Testis (tissue), 3 donors: ENCODE measurements around the gene CYP27C1. TPM values are rescaled to one million over a fixed set of nuclear protein-coding genes. Genes with fewer than 3 reads are reported as not detected.
"Not testable (repeated sequence)": the region's sequence is repeated elsewhere in the genome, so short reads cannot be mapped to it uniquely, and the experiment has no call there.

Experiments used
- DNase-seq: peaks from one replicate; pipeline ENCODE4 v3.0.0-alpha.2; 2019
- H3K27ac ChIP-seq, 2 donors: fragments of 200-600 bp; sonication (generic); one replicate each; pipeline ENCODE4 v1.5.1; 2019
- H3K27me3 ChIP-seq: fragments of 200-600 bp; sonication (generic); one replicate; pipeline ENCODE4 v1.5.1; 2019
- H3K36me3 ChIP-seq: fragments of 200-600 bp; sonication (generic); one replicate; pipeline ENCODE4 v1.5.1; 2017; ENCODE audit warnings: low read depth; ENCODE audit errors: missing control alignments
- H3K4me1 ChIP-seq: fragments of 200-600 bp; sonication (generic); one replicate; pipeline ENCODE4 v1.5.1; 2019
- H3K4me3 ChIP-seq, 2 donors: fragments of 200-600 bp; sonication (generic); one replicate each; pipeline ENCODE4 v1.5.1; 2017 to 2019
- H3K9me3 ChIP-seq: fragments of 200-600 bp; sonication (generic); one replicate; pipeline ENCODE4 v1.5.1; 2017
- CTCF ChIP-seq, 3 experiments: fragments of 450-650 bp in 2 of 3; fragments of 200-600 bp in 1 of 3; sonication (generic) in 1 of 3; IDR thresholded peaks; one replicate each; pipeline ENCODE4 v1.5.1; 2016 to 2019; ENCODE audit warnings: antibody characterized with exemption in 3 of 3, mild to moderate bottlenecking in 2 of 3, moderate library complexity in 1 of 3
- POLR2A ChIP-seq: fragments of 450-650 bp; IDR thresholded peaks from one replicate; pipeline ENCODE4 v1.6.1; 2017; ENCODE audit warnings: antibody characterized with exemption, mild to moderate bottlenecking, moderate library complexity
- WGBS, 2 donors: methylation state at CpG; one replicate each; pipeline ENCODE4 v1.1.5; 2018; 5-methylcytosine and 5-hydroxymethylcytosine counted together
- intact Hi-C: fragments of 100-400 bp; cut with DNase I; formaldehyde crosslinking; loops from one replicate; pipeline ENCODE4 v1.15.1; 2023; ENCODE audit warnings: low total_unique reads
- polyA plus RNA-seq: library from polyadenylated mRNA; stranded (reverse); fragments of 350-450 nt; fragmentation: Illumina TruSeq; extraction: RNeasy Lipid Tissue Mini Kit (QIAGEN cat#74804); gene quantifications from one replicate; pipeline ENCODE4 v1.2.3, GENCODE V29; 2014; ENCODE audit warnings: low read depth, low replicate concordance; ENCODE audit not compliant: insufficient read depth
- total RNA-seq, 2 donors: library from RNA; depleted of rRNA; stranded (reverse); fragments of >200 nt; gene quantifications; one replicate each; pipeline ENCODE4 v1.2.3, GENCODE V29; 2016

CYP27C1 gene
- total and polyA plus RNA-seq, 3 donors from 2014 or later = 0.47 to 0.55 (median 0.50) TPM

DNA sequence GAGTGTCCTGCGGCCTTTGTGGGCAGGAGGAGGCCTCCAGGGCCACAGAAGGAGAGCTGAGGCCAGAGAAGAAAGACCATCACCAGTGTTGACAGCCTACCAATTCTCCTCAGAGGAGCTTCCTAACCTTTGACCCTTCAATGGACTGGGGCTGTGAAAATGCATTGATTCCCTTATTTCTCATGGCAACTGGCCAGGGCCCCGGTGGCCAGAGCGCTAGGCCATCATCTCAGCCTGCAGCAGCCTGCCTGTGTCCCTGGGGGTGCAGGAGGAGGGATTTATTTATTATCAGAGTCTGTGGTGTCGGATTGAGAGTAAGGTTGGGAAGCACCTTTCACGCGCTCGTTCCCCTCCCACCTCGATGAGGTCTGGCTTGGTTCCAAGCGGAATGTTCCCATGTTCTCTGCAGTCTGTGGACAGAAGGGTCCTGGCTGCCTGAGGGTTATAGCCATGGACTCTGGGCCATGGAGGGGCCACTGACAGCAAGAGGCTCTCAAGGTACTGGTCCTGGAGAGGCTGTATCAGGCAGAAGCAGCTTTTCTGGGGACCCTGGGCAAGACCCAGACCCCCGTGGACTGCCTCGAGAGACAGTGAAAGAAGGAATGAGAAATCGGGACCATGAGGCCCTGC lies 53.8 kb downstream of the CYP27C1 start:
- DNase-seq = no peak
- no peak overlapping the region for H3K4me3 ChIP-seq
- no peaks in the 10 kb centered on the region for H3K4me1 ChIP-seq
- H3K36me3 ChIP-seq = no peaks in the 10 kb centered on the region
- no peak overlapping the region for H3K27ac ChIP-seq
- H3K9me3 ChIP-seq = no peaks in the 10 kb centered on the region
- intact Hi-C loops = no loop called here
- TF ChIP-seq CTCF (IDR thresholded peaks at IDR 0.05) (no peak), POLR2A (no peak)
- WGBS, 2 donors = 71 to 72% methylated on average over 7 to 12 of the region's 12 CpGs
- no peaks in the 10 kb centered on the region for H3K27me3 ChIP-seq

DNA sequence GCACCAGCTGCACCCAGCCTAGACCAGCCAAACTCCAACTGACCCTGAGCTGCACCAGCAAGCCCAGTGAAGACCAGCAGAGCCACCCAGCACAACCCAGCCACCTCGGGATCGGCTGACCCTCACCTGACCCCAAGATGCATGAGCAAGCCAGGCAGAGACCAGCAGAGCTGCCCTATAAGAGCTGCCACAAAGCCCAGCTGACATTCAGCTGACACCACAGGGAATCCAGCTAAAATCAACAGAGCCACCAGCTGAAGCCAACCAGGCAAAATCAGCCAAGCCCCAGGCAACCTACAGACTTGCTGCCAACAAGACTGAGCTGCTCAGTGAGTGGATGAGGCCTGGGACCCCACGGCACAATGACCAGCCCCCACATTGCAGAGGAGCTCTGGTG lies 54.6 kb downstream of the CYP27C1 start:
- Histone ChIP-seq H3K4me3 (no peak overlapping the region), H3K4me1 (no peaks in the 10 kb centered on the region), H3K27me3 (no peaks in the 10 kb centered on the region), H3K9me3 (no peaks in the 10 kb centered on the region), H3K36me3 (no peaks in the 10 kb centered on the region), H3K27ac (no peak overlapping the region)
- intact Hi-C loops = no loop called here
- 93 to 100% methylated on average over 1 to 3 of the region's 3 CpGs for WGBS, 2 donors
- no peak for DNase-seq
- no peak for TF ChIP-seq CTCF (IDR thresholded peaks at IDR 0.05)
- TF ChIP-seq POLR2A = no peak

- Histone ChIP-seq H3K9me3 (no peaks in the 10 kb centered on the region), H3K27me3 (no peaks in the 10 kb centered on the region), H3K27ac (no peak overlapping the region), H3K36me3 (no peaks in the 10 kb centered on the region), H3K4me1 (no peaks in the 10 kb centered on the region), H3K4me3 (no peak overlapping the region)
- intact Hi-C loops = no loop called here
- DNase-seq = no peak
- no peak for TF ChIP-seq CTCF (IDR thresholded peaks at IDR 0.05)
- no peak for TF ChIP-seq POLR2A
- WGBS, 2 donors = 91 to 94% methylated on average over 5 to 11 of the region's 11 CpGs
Observed at GRCh38 chr2:127164761-127165538, 55.1 kb downstream of the CYP27C1 start.

GRCh38 chr2:127163921-127164320 lies 56.2 kb downstream of the CYP27C1 start:
- TF ChIP-seq CTCF (IDR thresholded peaks at IDR 0.05) (no peak), POLR2A (no peak)
- 70 to 76% methylated on average over 3 of the region's 3 CpGs for WGBS, 2 donors
- intact Hi-C loops = no loop called here
- Histone ChIP-seq H3K4me1 (no peaks in the 10 kb centered on the region), H3K27me3 (no peaks in the 10 kb centered on the region), H3K36me3 (no peaks in the 10 kb centered on the region), H3K27ac (no peak overlapping the region), H3K4me3 (no peak overlapping the region), H3K9me3 (no peaks in the 10 kb centered on the region)
- no peak for DNase-seq

DNA sequence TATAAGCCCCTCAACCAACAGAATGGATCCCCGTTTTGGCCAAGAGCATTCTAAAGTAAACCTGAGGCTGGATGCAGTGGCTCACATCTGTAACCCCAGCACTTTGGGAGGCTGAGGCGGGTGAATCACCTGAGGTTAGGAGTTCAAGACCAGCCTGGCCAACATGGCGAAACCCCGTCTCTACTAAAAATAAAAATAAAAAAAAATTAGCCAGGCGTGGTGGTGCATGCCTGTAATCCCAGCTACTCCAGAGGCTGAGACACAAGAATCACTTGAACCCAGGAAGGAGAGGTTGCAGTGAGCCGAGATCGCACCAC lies 57.1 kb downstream of the CYP27C1 start:
- H3K27me3 ChIP-seq, DNase-seq, H3K36me3 ChIP-seq, intact Hi-C loops, H3K9me3 ChIP-seq, H3K4me3 ChIP-seq, H3K27ac ChIP-seq, H3K4me1 ChIP-seq: not testable (repeated sequence)
- WGBS, 2 donors = 88 to 97% methylated on average over 7 of the region's 7 CpGs
